Measurements from ENCODE around the gene DLK2. TPM values are rescaled to one million over a fixed set of nuclear protein-coding genes. Genes with fewer than 3 reads are reported as not detected.

The DLK2 gene
- total RNA-seq, 1 donor from 2014 or later: 1.9 TPM

- no peak for DNase-seq (ENCODE audit: missing footprints)
- ATAC-seq: no peak
- intact Hi-C loops (cut with DNase I): no loop called here
These were observed 47.1 kb downstream of the DLK2 start for GRCh38 chr6:43408259-43408658.

GRCh38 chr6:43407296-43407695 is 48.1 kb downstream of the DLK2 start:
- ATAC-seq (no peak), DNase-seq (ENCODE audit: missing footprints) (no peak)
- intact Hi-C loops (cut with DNase I): no loop called here

DNA sequence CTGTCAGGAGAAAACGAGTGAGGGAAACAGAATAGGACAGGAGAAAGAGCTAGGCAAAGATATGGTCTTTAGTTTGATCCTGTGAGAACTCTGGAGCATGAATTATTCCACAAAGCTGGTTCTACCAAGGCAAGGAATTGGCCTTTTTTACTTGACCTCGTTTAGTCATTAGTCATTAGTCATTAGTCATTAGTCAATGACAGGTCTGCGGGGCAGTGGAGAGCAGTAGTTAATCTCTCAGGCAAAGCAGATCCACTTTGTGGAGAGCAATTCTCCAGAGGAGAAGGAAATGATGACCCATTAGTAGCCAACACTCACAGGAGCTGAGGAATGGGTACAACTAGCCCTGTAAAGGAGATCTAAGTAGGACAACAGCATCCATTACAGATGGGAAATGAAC is 50.0 kb downstream of the DLK2 start:
- DNase-seq (ENCODE audit: missing footprints) (no peak), ATAC-seq (no peak)
- intact Hi-C loops (cut with DNase I): no loop called here

DNA sequence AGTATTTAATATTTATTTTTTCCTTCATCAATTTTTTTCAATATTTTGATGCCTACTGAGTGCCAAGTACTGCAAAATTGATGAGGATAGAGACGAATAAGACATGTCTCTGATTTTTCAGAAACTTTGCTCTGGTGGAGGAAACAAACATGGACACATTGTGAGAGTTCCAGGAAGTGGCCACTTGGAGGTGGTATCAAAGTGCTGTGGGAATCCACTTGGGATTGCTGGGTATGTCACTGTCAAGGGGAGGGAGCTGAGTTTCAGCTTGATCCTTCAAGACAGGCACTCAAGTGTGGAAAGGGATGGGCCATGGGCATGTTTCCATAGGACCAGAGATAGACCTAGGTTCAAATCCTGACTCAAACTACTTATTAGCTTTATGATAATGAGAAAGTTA is 52.5 kb downstream of the DLK2 start:
- intact Hi-C loops (cut with DNase I): no loop called here
- ATAC-seq (no peak), DNase-seq (ENCODE audit: missing footprints) (no peak)

- intact Hi-C loops (cut with DNase I): no loop called here
- DNase-seq (ENCODE audit: missing footprints) (no peak), ATAC-seq (peak; percentile 71)
These were observed 53.6 kb downstream of the DLK2 start for GRCh38 chr6:43401730-43402129.

Small RNA genes within 50 kb of the gene (microRNA-seq; reads per million reads assigned to microRNA genes)
- not detected for gene MIR6780B

Other genes with a start within 250 kb of the DLK2 start
- gene DNPH1, start 226.1 kb downstream of the DLK2 start, total RNA-seq: 29.9 TPM
- gene TTBK1, start 212.1 kb downstream of the DLK2 start, total RNA-seq: 0.19 TPM
- not detected for gene SLC22A7, start 157.3 kb downstream of the DLK2 start, total RNA-seq
- 7.1 TPM for gene CRIP3, start 146.7 kb downstream of the DLK2 start, total RNA-seq
- 11.3 TPM for gene ZNF318, start 85.9 kb downstream of the DLK2 start, total RNA-seq
- 14.8 TPM for gene ABCC10, start 28.0 kb downstream of the DLK2 start, total RNA-seq
- 17.4 TPM for gene TJAP1, start 22.0 kb upstream of the DLK2 start, total RNA-seq
- 1.6 TPM for gene LRRC73, start 54.8 kb upstream of the DLK2 start, total RNA-seq
- gene YIPF3, start 61.4 kb upstream of the DLK2 start, total RNA-seq: 72.2 TPM
- 17.3 TPM for gene POLR1C, start 61.5 kb upstream of the DLK2 start, total RNA-seq
- 11.7 TPM for gene XPO5, start 120.5 kb upstream of the DLK2 start, total RNA-seq
- 5.9 TPM for gene POLH, start 120.6 kb upstream of the DLK2 start, total RNA-seq
- gene GTPBP2, start 173.7 kb upstream of the DLK2 start, total RNA-seq: 23.9 TPM
- 26.7 TPM for gene MAD2L1BP, start 180.3 kb upstream of the DLK2 start, total RNA-seq
- 0.11 TPM for gene RSPH9, start 189.5 kb upstream of the DLK2 start, total RNA-seq
- 43.1 TPM for gene MRPS18A, start 232.2 kb upstream of the DLK2 start, total RNA-seq